ENCODE data around the gene TFCP2L1.

GRCh38 chr2:121324601-121325000 lies 39.6 kb upstream of the TFCP2L1 start:
- no peak for TF ChIP-seq POLR2AphosphoS5 (IDR thresholded peaks at IDR 0.05; ENCODE audit: low read depth, low read length)
- TF ChIP-seq POLR2A (IDR thresholded peaks at IDR 0.05; ENCODE audit: low read depth, low read length), result no peak
- no peak for TF ChIP-seq TAF1 (IDR thresholded peaks at IDR 0.05; ENCODE audit: borderline replicate concordance, low read depth, low read length)
